Brain microvascular endothelial cell (primary cell): ENCODE results near the gene CLRN2.
A peak's percentile ranks its signal among the peaks of the same experiment; 100 is the strongest.

ENCODE experiments used
- DNase-seq: peaks from one replicate; pipeline ENCODE4 v3.0.0-alpha.2; 2020
- H3K27ac ChIP-seq: fragments of 250-450 bp; sonication (Bioruptor Pico); 2 replicates; pipeline ENCODE4 v1.5.1; 2020; ENCODE audit warnings: mild to moderate bottlenecking, moderate library complexity
- H3K27me3 ChIP-seq: fragments of 250-450 bp; sonication (Bioruptor Pico); replicated peaks from 2 replicates; pipeline ENCODE4 v1.5.1; 2020; ENCODE audit warnings: mild to moderate bottlenecking
- H3K36me3 ChIP-seq: fragments of 250-450 bp; sonication (Bioruptor Pico); replicated peaks from 2 replicates; pipeline ENCODE4 v1.5.1; 2020; ENCODE audit warnings: mild to moderate bottlenecking
- H3K4me3 ChIP-seq: 2 replicates; pipeline ENCODE4 v1.5.1; 2011; ENCODE audit warnings: low read depth, mild to moderate bottlenecking, control low read depth, low read length, moderate library complexity
- CTCF ChIP-seq: IDR thresholded peaks from 2 replicates; pipeline ENCODE4 v1.5.1; 2011; ENCODE audit warnings: low read depth, mild to moderate bottlenecking, moderate library complexity, low read length, control low read depth, inconsistent platforms; ENCODE audit errors: missing control alignments
- in situ Hi-C: cut with HindIII; loops from 2 replicates; pipeline ENCODE4 v1.10.0; 2017; ENCODE audit warnings: low sequenced_read_pairs, low pct_ligation_motif_present

The CLRN2 gene

DNA sequence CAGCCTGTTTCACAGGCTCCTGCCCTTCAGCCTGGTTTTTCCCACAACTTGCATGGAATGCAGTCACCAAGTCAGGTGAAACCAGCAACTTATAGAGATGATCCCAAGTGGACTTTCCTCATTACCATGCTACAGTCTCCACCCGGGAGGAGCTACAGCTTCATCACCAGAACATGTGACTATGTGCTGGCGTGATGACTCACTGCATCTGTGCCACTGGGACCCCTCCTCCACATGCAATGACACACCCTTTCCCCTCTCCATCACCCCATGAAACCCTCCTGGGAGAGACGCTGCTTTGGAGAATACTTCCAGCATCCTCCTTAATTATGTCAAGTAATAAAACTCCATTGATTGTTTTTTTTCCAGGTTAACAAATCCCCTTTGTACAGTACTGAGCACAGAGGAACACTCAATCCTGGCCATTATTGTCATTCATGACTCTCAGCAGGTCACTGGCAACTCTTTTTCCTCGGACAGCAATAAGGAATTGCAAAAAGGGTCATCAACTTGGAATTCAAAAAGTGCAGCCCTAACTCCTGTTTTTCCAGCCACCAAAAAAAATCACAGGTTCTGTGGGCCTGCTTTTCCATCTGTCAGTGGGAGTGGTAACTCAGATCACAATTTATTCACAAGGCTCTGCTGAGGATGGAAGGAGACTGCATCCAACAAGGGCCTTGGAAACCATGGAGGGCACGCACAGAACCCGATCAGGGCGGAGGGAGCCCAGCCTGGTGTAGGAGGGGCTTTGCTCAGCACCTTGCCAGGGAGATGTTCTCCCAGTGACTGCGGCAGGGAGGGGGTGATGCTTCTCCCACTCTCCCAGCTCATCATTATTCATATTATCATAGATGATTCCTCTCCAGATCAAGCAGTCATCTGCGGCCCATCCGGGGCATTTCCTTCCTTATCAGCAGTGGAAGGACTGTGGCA, 20.4 kb upstream of the CLRN2 start:
- H3K4me3 ChIP-seq: no peak overlapping the region
- peak; percentile 87 for DNase-seq
- TF ChIP-seq CTCF: no peak
- H3K27ac ChIP-seq: peak overlapping the region; percentile 37
- H3K36me3 ChIP-seq: peaks cover 32% of the 10 kb centered on the region
- no peaks in the 10 kb centered on the region for H3K27me3 ChIP-seq
- in situ Hi-C loops: no loop called here

- TF ChIP-seq CTCF: no peak
- H3K27me3 ChIP-seq: no peaks in the 10 kb centered on the region
- H3K36me3 ChIP-seq: peaks cover 38% of the 10 kb centered on the region
- H3K4me3 ChIP-seq: no peak overlapping the region
- no peak for DNase-seq
- in situ Hi-C loops: no loop called here
- no peak overlapping the region for H3K27ac ChIP-seq
Measured at GRCh38 chr4:17497890-17498523, 17.0 kb upstream of the CLRN2 start.

DNA sequence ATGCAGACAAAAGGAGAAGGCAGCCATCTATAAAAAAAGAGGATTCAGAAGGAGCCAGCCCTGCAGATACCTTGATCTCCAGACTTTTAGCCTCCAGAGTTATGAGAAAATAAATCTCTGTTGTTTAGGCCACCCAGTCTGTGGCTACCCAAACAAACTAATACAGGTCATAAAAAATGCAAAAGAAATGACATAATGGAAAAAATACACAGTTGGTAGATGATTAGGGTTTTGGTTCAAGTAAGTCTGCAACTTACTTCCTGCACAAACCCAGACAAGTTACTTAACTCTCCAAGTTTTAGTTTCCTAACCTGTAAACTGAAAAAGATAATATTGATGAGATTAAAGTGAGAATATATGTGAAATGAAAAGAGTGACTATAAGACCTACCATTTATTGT, 14.4 kb upstream of the CLRN2 start:
- H3K27ac ChIP-seq: no peak overlapping the region
- no peak overlapping the region for H3K4me3 ChIP-seq
- no peaks in the 10 kb centered on the region for H3K27me3 ChIP-seq
- DNase-seq: no peak
- TF ChIP-seq CTCF: no peak
- in situ Hi-C loops: no loop called here
- peaks cover 40% of the 10 kb centered on the region for H3K36me3 ChIP-seq

- H3K27ac ChIP-seq: no peak overlapping the region
Measured at GRCh38 chr4:17502756-17503155, 12.2 kb upstream of the CLRN2 start.

GRCh38 chr4:17504081-17504480, 10.9 kb upstream of the CLRN2 start:
- H3K27ac ChIP-seq: no peak overlapping the region
- H3K4me3 ChIP-seq: no peak overlapping the region
- no peak for DNase-seq
- in situ Hi-C loops: no loop called here
- TF ChIP-seq CTCF: no peak
- no peaks in the 10 kb centered on the region for H3K27me3 ChIP-seq
- H3K36me3 ChIP-seq: peaks cover 38% of the 10 kb centered on the region

More at GRCh38 chr4:17502756-17503155, 12.2 kb upstream of the CLRN2 start:
- TF ChIP-seq CTCF: no peak
- H3K27me3 ChIP-seq: no peaks in the 10 kb centered on the region
- in situ Hi-C loops: no loop called here
- DNase-seq: no peak
- peaks cover 36% of the 10 kb centered on the region for H3K36me3 ChIP-seq
- H3K4me3 ChIP-seq: no peak overlapping the region
